Prostate gland (tissue), 2 donors: Measurements from ENCODE around the gene VSIG10L2.

ENCODE experiments used
- CTCF ChIP-seq, 4 experiments: fragments of 200-600 bp in 2 of 4; fragments of 450-650 bp in 2 of 4; sonication (generic) in 2 of 4; IDR thresholded peaks; 1 replicate in 3 of 4; 2 replicates in 1 of 4; pipeline ENCODE4 v1.5.1; 2016 to 2019; ENCODE audit warnings: antibody characterized with exemption in 4 of 4, mild to moderate bottlenecking in 2 of 4, moderate library complexity in 2 of 4
- POLR2A ChIP-seq: fragments of 450-650 bp; IDR thresholded peaks from one replicate; pipeline ENCODE4 v1.6.1; 2016; ENCODE audit warnings: antibody characterized with exemption, mild to moderate bottlenecking

- TF ChIP-seq CTCF (IDR thresholded peaks at IDR 0.05) = peak in 3 of 4 experiments; percentile 46 to 62 (median 51)
- no peak for TF ChIP-seq POLR2A
Measured at GRCh38 chr11:125941619-125942611, 3.9 kb upstream of the VSIG10L2 start.
